Measurements from ENCODE around the gene ALKBH4.

DNA sequence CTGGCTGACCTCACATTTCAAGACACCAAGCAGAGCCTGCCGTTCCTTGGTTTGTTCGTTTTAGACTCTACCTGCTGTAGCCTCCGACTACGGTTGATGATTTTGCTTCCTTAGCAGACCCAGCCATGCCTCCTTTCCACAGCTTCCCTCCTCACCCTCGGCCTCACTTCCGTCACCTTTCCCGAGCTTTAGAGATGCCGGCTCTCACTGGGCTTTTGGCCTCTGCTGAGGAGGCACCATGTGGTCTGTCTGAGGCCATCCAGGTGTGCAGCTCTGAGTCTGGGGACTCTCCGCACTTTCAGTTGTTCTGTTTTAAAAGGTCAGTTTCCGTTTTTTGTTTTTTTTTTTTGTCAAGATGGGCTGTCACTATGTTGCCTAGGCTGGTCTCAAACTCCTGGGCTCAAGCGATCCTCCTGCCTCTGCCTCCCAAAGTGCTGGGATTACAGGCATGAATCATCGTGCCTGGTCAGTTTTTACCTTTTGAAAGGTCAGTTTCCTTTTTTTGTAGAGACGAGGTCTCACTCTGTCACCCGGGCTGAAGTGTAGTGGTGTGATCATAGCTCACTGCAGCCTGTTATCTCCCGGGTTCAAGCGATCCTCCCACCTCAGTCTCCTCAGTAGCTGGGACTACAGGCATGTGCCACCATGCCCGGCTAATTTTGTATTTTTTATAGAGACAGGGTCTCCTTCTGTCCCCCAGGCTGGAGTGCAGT lies 19.5 kb downstream of the ALKBH4 start:
- TF ChIP-seq, protein P1, sequence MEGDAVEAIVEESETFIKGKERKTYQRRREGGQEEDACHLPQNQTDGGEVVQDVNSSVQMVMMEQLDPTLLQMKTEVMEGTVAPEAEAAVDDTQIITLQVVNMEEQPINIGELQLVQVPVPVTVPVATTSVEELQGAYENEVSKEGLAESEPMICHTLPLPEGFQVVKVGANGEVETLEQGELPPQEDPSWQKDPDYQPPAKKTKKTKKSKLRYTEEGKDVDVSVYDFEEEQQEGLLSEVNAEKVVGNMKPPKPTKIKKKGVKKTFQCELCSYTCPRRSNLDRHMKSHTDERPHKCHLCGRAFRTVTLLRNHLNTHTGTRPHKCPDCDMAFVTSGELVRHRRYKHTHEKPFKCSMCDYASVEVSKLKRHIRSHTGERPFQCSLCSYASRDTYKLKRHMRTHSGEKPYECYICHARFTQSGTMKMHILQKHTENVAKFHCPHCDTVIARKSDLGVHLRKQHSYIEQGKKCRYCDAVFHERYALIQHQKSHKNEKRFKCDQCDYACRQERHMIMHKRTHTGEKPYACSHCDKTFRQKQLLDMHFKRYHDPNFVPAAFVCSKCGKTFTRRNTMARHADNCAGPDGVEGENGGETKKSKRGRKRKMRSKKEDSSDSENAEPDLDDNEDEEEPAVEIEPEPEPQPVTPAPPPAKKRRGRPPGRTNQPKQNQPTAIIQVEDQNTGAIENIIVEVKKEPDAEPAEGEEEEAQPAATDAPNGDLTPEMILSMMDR (conservative IDR thresholded peaks at IDR 0.05; ENCODE audit: low read depth, low read length): no peak
- TF ChIP-seq, protein P2, sequence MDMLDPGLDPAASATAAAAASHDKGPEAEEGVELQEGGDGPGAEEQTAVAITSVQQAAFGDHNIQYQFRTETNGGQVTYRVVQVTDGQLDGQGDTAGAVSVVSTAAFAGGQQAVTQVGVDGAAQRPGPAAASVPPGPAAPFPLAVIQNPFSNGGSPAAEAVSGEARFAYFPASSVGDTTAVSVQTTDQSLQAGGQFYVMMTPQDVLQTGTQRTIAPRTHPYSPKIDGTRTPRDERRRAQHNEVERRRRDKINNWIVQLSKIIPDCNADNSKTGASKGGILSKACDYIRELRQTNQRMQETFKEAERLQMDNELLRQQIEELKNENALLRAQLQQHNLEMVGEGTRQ (IDR thresholded peaks at IDR 0.05; ENCODE audit: low read depth, low read length): no peak
- no peak for TF ChIP-seq MXI1 (IDR thresholded peaks at IDR 0.05; ENCODE audit: borderline replicate concordance, low read depth, low read length)
- TF ChIP-seq POLR2A (IDR thresholded peaks at IDR 0.05; ENCODE audit: low read depth, low read length): no peak
- TF ChIP-seq SMC3 (IDR thresholded peaks at IDR 0.05; ENCODE audit: low read depth, low read length): no peak
- TF ChIP-seq, protein P3, sequence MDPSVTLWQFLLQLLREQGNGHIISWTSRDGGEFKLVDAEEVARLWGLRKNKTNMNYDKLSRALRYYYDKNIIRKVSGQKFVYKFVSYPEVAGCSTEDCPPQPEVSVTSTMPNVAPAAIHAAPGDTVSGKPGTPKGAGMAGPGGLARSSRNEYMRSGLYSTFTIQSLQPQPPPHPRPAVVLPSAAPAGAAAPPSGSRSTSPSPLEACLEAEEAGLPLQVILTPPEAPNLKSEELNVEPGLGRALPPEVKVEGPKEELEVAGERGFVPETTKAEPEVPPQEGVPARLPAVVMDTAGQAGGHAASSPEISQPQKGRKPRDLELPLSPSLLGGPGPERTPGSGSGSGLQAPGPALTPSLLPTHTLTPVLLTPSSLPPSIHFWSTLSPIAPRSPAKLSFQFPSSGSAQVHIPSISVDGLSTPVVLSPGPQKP (IDR thresholded peaks at IDR 0.05; ENCODE audit: borderline replicate concordance, low read depth, low read length): no peak
- TF ChIP-seq RFX5 (IDR thresholded peaks at IDR 0.05; ENCODE audit: low read depth, low read length): no peak
- no peak for TF ChIP-seq MAFK (IDR thresholded peaks at IDR 0.05; ENCODE audit: low read depth, low read length)
- TF ChIP-seq CHD1 (IDR thresholded peaks at IDR 0.05; ENCODE audit: low read depth, low read length): no peak
- TF ChIP-seq RCOR1 (IDR thresholded peaks at IDR 0.05; ENCODE audit: insufficient replicate concordance, low read length): no peak
